Uterus (tissue), 4 donors: Measurements from ENCODE around the gene PHC3. TPM values are rescaled to one million over a fixed set of nuclear protein-coding genes. Genes with fewer than 3 reads are reported as not detected.

Experiments
- DNase-seq, 2 donors: peaks; one replicate each; pipeline ENCODE4 v3.0.0-alpha.2; 2019 to 2020
- H3K27ac ChIP-seq, 2 donors: fragments of 200-600 bp; sonication (generic); 1 replicate in 1 of 2; 2 replicates in 1 of 2; pipeline ENCODE4 v1.5.1; 2016 to 2018
- H3K27me3 ChIP-seq, 2 donors: fragments of 200-600 bp; sonication (generic); one replicate each; pipeline ENCODE4 v1.5.1; 2018 to 2019; ENCODE audit warnings: control low read depth in 1 of 2
- H3K36me3 ChIP-seq, 2 donors: fragments of 200-600 bp; sonication (generic); one replicate each; pipeline ENCODE4 v1.5.1; 2019; ENCODE audit warnings: control low read depth in 1 of 2
- H3K4me1 ChIP-seq, 2 donors: fragments of 200-600 bp; sonication (generic); one replicate each; pipeline ENCODE4 v1.5.1; 2018 to 2019; ENCODE audit warnings: control low read depth in 1 of 2
- H3K4me3 ChIP-seq, 2 donors: fragments of 200-600 bp; sonication (generic); 1 replicate in 1 of 2; 2 replicates in 1 of 2; pipeline ENCODE4 v1.5.1; 2018 to 2019; ENCODE audit warnings: mild to moderate bottlenecking in 1 of 2
- H3K9me3 ChIP-seq, 2 donors: fragments of 200-600 bp; sonication (generic); one replicate each; pipeline ENCODE4 v1.5.1; 2019; ENCODE audit warnings: control low read depth in 1 of 2
- POLR2A ChIP-seq, 2 donors: fragments of 450-650 bp; IDR thresholded peaks; one replicate each; pipeline ENCODE4 v1.6.1; 2016; ENCODE audit warnings: antibody characterized with exemption in 2 of 2, mild to moderate bottlenecking in 1 of 2, moderate library complexity in 1 of 2
- intact Hi-C: fragments of 100-400 bp; cut with DNase I; formaldehyde crosslinking; loops from one replicate; pipeline ENCODE4 v1.15.1; 2023; ENCODE audit warnings: low total_unique reads
- total RNA-seq, 4 donors: library from RNA; depleted of rRNA in 3 of 4; stranded (reverse); fragments of >200 nt in 3 of 4; gene quantifications; one replicate each; pipeline versions ENCODE4 v1.1.0 to v1.2.4, GENCODE V29; 2014 to 2023
- TF ChIP-seq, protein P1 (sequence below), 4 experiments: fragments of 200-600 bp in 2 of 4; fragments of 450-650 bp in 2 of 4; sonication (generic) in 2 of 4; IDR thresholded peaks; one replicate each; pipeline ENCODE4 v1.5.1; 2016 to 2019; ENCODE audit warnings: antibody characterized with exemption in 4 of 4, mild to moderate bottlenecking in 2 of 4, moderate library complexity in 1 of 4
- donor health status: DM: yes; HTN: yes; CAD: no.

PHC3 gene
- total RNA-seq, 4 donors from 2014 or later, result 28.5 to 164 (median 87.1) TPM

- H3K27ac ChIP-seq, result no peak overlapping the region
- intact Hi-C loops, result no loop called here
- H3K36me3 ChIP-seq, result no peaks in the 10 kb centered on the region
- DNase-seq, result no peak
- H3K27me3 ChIP-seq, result no peaks in the 10 kb centered on the region
- peaks cover 5 to 7% of the 10 kb centered on the region in 2 donors for H3K4me1 ChIP-seq
- no peaks in the 10 kb centered on the region for H3K9me3 ChIP-seq
- no peak overlapping the region for H3K4me3 ChIP-seq
- TF ChIP-seq POLR2A (IDR thresholded peaks at IDR 0.05), result no peak
Observed at GRCh38 chr3:170162630-170163029, 18.9 kb downstream of the PHC3 start.

DNA sequence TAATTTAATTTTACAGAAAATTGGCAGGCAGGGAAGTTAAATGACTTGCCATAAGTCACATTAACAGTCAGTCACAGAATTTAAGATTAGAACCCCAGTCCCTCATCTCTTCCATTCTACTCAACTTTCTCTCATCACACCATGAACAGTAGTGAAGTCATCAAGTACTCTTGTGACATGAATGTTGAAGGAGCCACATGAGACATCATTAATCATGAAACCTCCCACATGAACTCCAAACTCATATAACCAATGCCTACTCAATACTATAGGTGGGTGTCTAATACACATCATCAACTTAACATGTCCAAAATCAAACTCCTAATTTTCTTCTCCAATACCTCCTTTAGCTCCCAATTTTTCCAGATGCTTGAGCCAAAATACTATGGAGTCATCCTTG is 19.5 kb downstream of the PHC3 start:
- Histone ChIP-seq H3K4me3 (no peak overlapping the region), H3K4me1 (peaks cover 5 to 7% of the 10 kb centered on the region in 2 donors), H3K9me3 (no peaks in the 10 kb centered on the region), H3K27me3 (no peaks in the 10 kb centered on the region), H3K36me3 (no peaks in the 10 kb centered on the region), H3K27ac (no peak overlapping the region)
- intact Hi-C loops, result no loop called here
- no peak for TF ChIP-seq POLR2A (IDR thresholded peaks at IDR 0.05)
- TF ChIP-seq, protein P1, sequence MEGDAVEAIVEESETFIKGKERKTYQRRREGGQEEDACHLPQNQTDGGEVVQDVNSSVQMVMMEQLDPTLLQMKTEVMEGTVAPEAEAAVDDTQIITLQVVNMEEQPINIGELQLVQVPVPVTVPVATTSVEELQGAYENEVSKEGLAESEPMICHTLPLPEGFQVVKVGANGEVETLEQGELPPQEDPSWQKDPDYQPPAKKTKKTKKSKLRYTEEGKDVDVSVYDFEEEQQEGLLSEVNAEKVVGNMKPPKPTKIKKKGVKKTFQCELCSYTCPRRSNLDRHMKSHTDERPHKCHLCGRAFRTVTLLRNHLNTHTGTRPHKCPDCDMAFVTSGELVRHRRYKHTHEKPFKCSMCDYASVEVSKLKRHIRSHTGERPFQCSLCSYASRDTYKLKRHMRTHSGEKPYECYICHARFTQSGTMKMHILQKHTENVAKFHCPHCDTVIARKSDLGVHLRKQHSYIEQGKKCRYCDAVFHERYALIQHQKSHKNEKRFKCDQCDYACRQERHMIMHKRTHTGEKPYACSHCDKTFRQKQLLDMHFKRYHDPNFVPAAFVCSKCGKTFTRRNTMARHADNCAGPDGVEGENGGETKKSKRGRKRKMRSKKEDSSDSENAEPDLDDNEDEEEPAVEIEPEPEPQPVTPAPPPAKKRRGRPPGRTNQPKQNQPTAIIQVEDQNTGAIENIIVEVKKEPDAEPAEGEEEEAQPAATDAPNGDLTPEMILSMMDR (IDR thresholded peaks at IDR 0.05), result no peak
- no peak for DNase-seq

DNA sequence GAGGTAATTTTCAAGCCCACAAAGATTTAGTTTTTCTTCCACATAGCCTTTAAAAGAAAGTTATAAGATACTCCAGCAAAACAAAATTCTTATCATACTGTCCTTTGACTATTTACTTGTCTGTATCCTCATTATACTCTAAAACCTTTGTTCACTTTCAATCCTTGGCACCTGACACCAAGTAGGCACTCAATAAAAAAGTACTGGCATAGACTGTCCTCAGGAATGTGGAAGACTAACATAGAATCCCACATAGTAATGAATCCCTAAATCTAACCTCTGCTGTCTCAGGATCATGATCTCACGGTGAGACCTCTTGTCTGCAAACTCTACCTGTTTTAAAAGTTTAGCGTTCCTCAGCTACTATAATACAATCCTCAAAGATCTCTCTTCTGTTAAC is 21.6 kb downstream of the PHC3 start:
- peaks cover 3 to 6% of the 10 kb centered on the region in 2 donors for H3K4me1 ChIP-seq

DNA sequence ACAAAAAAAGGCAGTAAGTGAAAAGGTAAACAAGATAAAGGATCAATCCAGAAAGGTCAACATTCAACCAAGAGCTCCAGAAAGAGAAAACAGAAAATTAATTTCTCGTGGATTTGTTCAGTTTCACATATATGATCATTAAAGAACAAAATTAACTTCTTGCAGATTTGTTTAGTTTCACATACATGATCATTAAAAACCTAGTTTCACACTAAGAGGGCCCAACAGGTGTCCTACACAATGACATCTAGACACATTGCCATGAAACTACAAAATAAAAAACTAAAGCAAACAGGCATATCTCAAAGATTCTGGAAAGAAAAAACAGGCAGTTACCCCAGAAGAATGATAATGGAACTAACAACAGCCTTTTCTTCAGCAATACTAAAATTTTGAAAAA is 22.1 kb downstream of the PHC3 start:
- Histone ChIP-seq H3K36me3 (no peaks in the 10 kb centered on the region), H3K27ac (no peak overlapping the region), H3K4me1 (peaks cover 0 to 6% of the 10 kb centered on the region in 2 donors), H3K9me3 (no peaks in the 10 kb centered on the region), H3K4me3 (no peak overlapping the region), H3K27me3 (no peaks in the 10 kb centered on the region)
- intact Hi-C loops, result no loop called here
- TF ChIP-seq POLR2A (IDR thresholded peaks at IDR 0.05), result no peak
- TF ChIP-seq, protein P1 (IDR thresholded peaks at IDR 0.05), result no peak
- DNase-seq, result no peak

More for the DNA sequence above, 21.6 kb downstream of the PHC3 start:
- Histone ChIP-seq H3K27me3 (no peaks in the 10 kb centered on the region), H3K36me3 (no peaks in the 10 kb centered on the region), H3K9me3 (no peaks in the 10 kb centered on the region), H3K27ac (no peak overlapping the region), H3K4me3 (no peak overlapping the region)
- intact Hi-C loops, result no loop called here
- DNase-seq, result no peak
- TF ChIP-seq, protein P1 (IDR thresholded peaks at IDR 0.05), result no peak
- TF ChIP-seq POLR2A (IDR thresholded peaks at IDR 0.05), result no peak

DNA sequence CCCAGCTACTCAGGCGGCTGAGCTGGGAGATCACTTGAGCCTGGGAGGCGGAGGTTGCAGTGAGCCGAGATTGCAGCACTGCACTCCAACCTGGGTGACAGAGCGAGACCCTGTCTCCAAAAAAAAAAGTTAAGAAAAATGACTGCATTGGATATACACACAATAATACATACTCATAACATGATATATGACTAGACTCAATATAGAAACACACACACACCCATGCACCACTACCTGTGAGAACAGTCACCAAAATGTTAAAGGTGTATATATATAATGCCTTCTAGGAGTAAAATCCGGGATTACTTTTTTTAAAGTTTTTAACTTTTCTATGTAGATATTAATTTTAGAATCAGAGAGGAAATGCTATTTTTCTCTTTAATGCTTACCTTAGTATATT is 25.9 kb downstream of the PHC3 start:
- TF ChIP-seq POLR2A (IDR thresholded peaks at IDR 0.05), result no peak
- TF ChIP-seq, protein P1 (IDR thresholded peaks at IDR 0.05), result no peak
- no peak overlapping the region for H3K27ac ChIP-seq
- intact Hi-C loops, result no loop called here

GRCh38 chr3:170154569-170155143 is 26.9 kb downstream of the PHC3 start:
- H3K27me3 ChIP-seq, result no peaks in the 10 kb centered on the region
- peaks cover 0 to 5% of the 10 kb centered on the region in 2 donors for H3K4me1 ChIP-seq
- H3K36me3 ChIP-seq, result no peaks in the 10 kb centered on the region
- H3K9me3 ChIP-seq, result no peaks in the 10 kb centered on the region
- no peak for DNase-seq
- no peak overlapping the region for H3K4me3 ChIP-seq
- TF ChIP-seq, protein P1 (IDR thresholded peaks at IDR 0.05), result no peak
- no peak for TF ChIP-seq POLR2A (IDR thresholded peaks at IDR 0.05)
- no peak overlapping the region for H3K27ac ChIP-seq
- intact Hi-C loops, result no loop called here

More for the DNA sequence above, 25.9 kb downstream of the PHC3 start:
- no peak for DNase-seq
- Histone ChIP-seq H3K4me3 (no peak overlapping the region), H3K27me3 (no peaks in the 10 kb centered on the region), H3K36me3 (no peaks in the 10 kb centered on the region), H3K9me3 (no peaks in the 10 kb centered on the region), H3K4me1 (peaks cover 0 to 5% of the 10 kb centered on the region in 2 donors)
